ENCODE measurements around the gene C5orf46. TPM values are rescaled to one million over a fixed set of nuclear protein-coding genes. Genes with fewer than 3 reads are reported as not detected.
"Not testable (repeated sequence)": the region's sequence is repeated elsewhere in the genome, so short reads cannot be mapped to it uniquely, and the experiment has no call there.

Gene C5orf46
- total and polyA plus RNA-seq, 2 donors (not counting 1 experiment from before 2014, with no cell fraction given) = not detected

GRCh38 chr5:147949711-147950573 is 43.6 kb upstream of the C5orf46 start:
- Mint-ChIP-seq H3K27me3 (peaks cover 2% of the 10 kb centered on the region), H3K27ac (no peak overlapping the region), H3K9me3 (ENCODE audit: insufficient read depth) (no peaks in the 10 kb centered on the region), H3K4me3 (no peak overlapping the region), H3K4me1 (no peaks in the 10 kb centered on the region)
- no peak overlapping the region for H3K27ac ChIP-seq (ENCODE audit: low read length in 2 of 2)
- no peaks in the 10 kb centered on the region for H3K27me3 ChIP-seq (replicated peaks in 1 of 4; ENCODE audit: control extremely low read depth in 1 of 4, control insufficient read depth in 3 of 4, insufficient read depth in 4 of 4, low read length in 3 of 4)
- no peaks in the 10 kb centered on the region for H4K20me1 ChIP-seq (ENCODE audit: control insufficient read depth, insufficient read depth, low read length, poor library complexity, severe bottlenecking)
- no peak overlapping the region for H2AFZ ChIP-seq (ENCODE audit: insufficient read depth, low read depth, low read length, poor library complexity, severe bottlenecking)
- intact Hi-C loops (cut with micrococcal nuclease) = loop anchor here (5.0 to 10.0 kb wide), 2 partner anchors 782 to 1165 kb away; no protein-coding TSS in a partner anchor
- no peaks in the 10 kb centered on the region for H3K36me3 ChIP-seq (replicated peaks in 1 of 2; ENCODE audit: control extremely low read depth in 1 of 2, control insufficient read depth in 1 of 2, extremely low read depth in 1 of 2, insufficient read depth in 2 of 2, low read length in 1 of 2)
- DNase-seq (peak; percentile 8), ATAC-seq (ENCODE audit: low read depth) (no peak)
- CTCF ChIA-PET = no interaction called here
- H3K9me3 ChIP-seq (ENCODE audit: control extremely low read depth in 1 of 3, control insufficient read depth in 2 of 3, insufficient read depth in 1 of 3, low read length in 2 of 3) = no peaks in the 10 kb centered on the region
- no peaks in the 10 kb centered on the region for H3K4me1 ChIP-seq (ENCODE audit: control insufficient read depth in 2 of 2, insufficient read depth in 2 of 2, low read length in 2 of 2)
- H3K4me3 ChIP-seq (ENCODE audit: control extremely low read depth in 1 of 5, extremely low read depth in 1 of 5, insufficient read depth in 1 of 5, low read depth in 2 of 5, low read length in 4 of 5) = no peak overlapping the region
- no peak overlapping the region for H3K9ac ChIP-seq (ENCODE audit: low read length)
- H3K79me2 ChIP-seq (ENCODE audit: control insufficient read depth, insufficient read depth, low read length) = no peaks in the 10 kb centered on the region
- POLR2A ChIA-PET = no interaction called here
- no peak overlapping the region for H3K4me2 ChIP-seq (replicated peaks; ENCODE audit: low read depth, low read length, poor library complexity, severe bottlenecking)
- TF ChIP-seq CTCF (IDR thresholded peaks at IDR 0.05) = peak; percentile 65
- no peak for TF ChIP-seq EZH2 (IDR thresholded peaks at IDR 0.05; ENCODE audit: borderline replicate concordance, insufficient read depth, low read depth, low read length, poor library complexity, severe bottlenecking)
- WGBS (ENCODE audit: insufficient coverage) = 80% methylated on average over 2 of the region's 2 CpGs

DNA sequence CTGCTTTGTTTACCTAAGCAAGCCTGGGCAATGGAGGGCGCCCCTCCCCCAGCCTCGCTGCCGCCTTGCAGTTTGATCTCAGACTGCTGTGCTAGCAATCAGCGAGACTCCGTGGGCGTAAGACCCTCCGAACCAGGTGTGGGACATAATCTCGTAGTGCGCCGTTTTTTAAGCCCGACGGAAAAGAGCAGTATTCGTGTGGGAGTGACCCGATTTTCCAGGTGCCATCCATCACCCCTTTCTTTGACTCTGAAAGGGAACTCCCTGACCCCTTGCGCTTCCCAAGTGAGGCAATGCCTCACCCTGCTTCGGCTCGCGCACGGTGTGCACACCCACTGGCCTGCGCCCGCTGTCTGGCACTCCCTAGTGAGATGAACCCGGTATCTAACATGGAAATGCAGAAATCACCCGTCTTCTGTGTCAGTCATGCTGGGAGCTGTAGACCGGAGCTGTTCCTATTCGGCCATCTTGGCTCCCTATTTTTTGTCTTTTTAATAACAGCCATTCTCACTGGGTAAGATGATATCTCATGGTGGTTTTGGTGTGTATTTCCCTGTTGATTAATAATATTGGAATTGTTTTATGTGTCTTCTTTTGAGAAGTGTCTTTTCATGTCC is 40.4 kb upstream of the C5orf46 start:
- intact Hi-C loops (cut with micrococcal nuclease) = loop anchor here (5.0 kb wide), 1 partner anchor 786 kb away; no protein-coding TSS in a partner anchor
- CTCF ChIA-PET; H3K27me3 Mint-ChIP-seq; H3K27ac Mint-ChIP-seq; H3K4me1 Mint-ChIP-seq; H3K27ac ChIP-seq (ENCODE audit: low read length in 2 of 2); H3K4me3 Mint-ChIP-seq; H4K20me1 ChIP-seq (ENCODE audit: control insufficient read depth, insufficient read depth, low read length, poor library complexity, severe bottlenecking); POLR2A ChIA-PET; ATAC-seq (ENCODE audit: low read depth); H3K4me2 ChIP-seq (replicated peaks; ENCODE audit: low read depth, low read length, poor library complexity, severe bottlenecking); H3K4me3 ChIP-seq (ENCODE audit: control extremely low read depth in 1 of 5, extremely low read depth in 1 of 5, insufficient read depth in 1 of 5, low read depth in 2 of 5, low read length in 4 of 5); H3K36me3 ChIP-seq (replicated peaks in 1 of 2; ENCODE audit: control extremely low read depth in 1 of 2, control insufficient read depth in 1 of 2, extremely low read depth in 1 of 2, insufficient read depth in 2 of 2, low read length in 1 of 2); H3K4me1 ChIP-seq (ENCODE audit: control insufficient read depth in 2 of 2, insufficient read depth in 2 of 2, low read length in 2 of 2); H3K9ac ChIP-seq (ENCODE audit: low read length); H3K9me3 Mint-ChIP-seq (ENCODE audit: insufficient read depth); H3K79me2 ChIP-seq (ENCODE audit: control insufficient read depth, insufficient read depth, low read length); DNase-seq; H3K27me3 ChIP-seq (replicated peaks in 1 of 4; ENCODE audit: control extremely low read depth in 1 of 4, control insufficient read depth in 3 of 4, insufficient read depth in 4 of 4, low read length in 3 of 4); H3K9me3 ChIP-seq (ENCODE audit: control extremely low read depth in 1 of 3, control insufficient read depth in 2 of 3, insufficient read depth in 1 of 3, low read length in 2 of 3); H2AFZ ChIP-seq (ENCODE audit: insufficient read depth, low read depth, low read length, poor library complexity, severe bottlenecking): not testable (repeated sequence)
- WGBS (ENCODE audit: insufficient coverage) = 95% methylated on average over 23 of the region's 25 CpGs

Measured in B cell (primary cell).